ENCODE data around the gene IFT122. TPM values are rescaled to one million over a fixed set of nuclear protein-coding genes. Genes with fewer than 3 reads are reported as not detected.
"Not testable (repeated sequence)": the region's sequence is repeated elsewhere in the genome, so short reads cannot be mapped to it uniquely, and the experiment has no call there.

IFT122 gene
- polyA plus RNA-seq, 2 of the 4 experiments (the other 2 are of a cell fraction) = 15.0 to 17.1 TPM

GRCh38 chr3:129495006-129495639 is 55.1 kb downstream of the IFT122 start:
- DNase-seq (ENCODE audit: low read depth in 1 of 2, low spot score in 1 of 2) (peak in 1 of 2 experiments; percentile 83), FAIRE-seq (peak; percentile 99), ATAC-seq (peak; percentile 75 to 83)
- POLR2A ChIA-PET, H3K4me3 ChIP-seq, H3K9me3 ChIP-seq, CTCF ChIA-PET: not testable (repeated sequence)
- TF ChIP-seq ZNF302 (CRISPR knock-in tag; IDR thresholded peaks at IDR 0.05) (peak; percentile 34; the same call in 1 of the 2 replicates), FOSL2 (IDR thresholded peaks at IDR 0.05) (peak; percentile 23; the same call in 1 of the 2 replicates), FOSL2 (CRISPR knock-in tag; IDR thresholded peaks at IDR 0.05) (peak; percentile 81), JUNB (IDR thresholded peaks at IDR 0.05) (peak; percentile 68), JUN (IDR thresholded peaks at IDR 0.05) (peak in 1 of 2 experiments; percentile 45; a peak in 3 of 5 replicates), MAX (IDR thresholded peaks at IDR 0.05) (peak; percentile 40), EHF (CRISPR knock-in tag; IDR thresholded peaks at IDR 0.05) (peak; percentile 44; the same call in 1 of the 2 replicates), GATA3 (IDR thresholded peaks at IDR 0.05; ENCODE audit: borderline replicate concordance) (peak; percentile 54; the same call in 1 of the 2 replicates), EP300 (IDR thresholded peaks at IDR 0.05) (peak; percentile 29 to 65; a peak in 2 of 5 replicates)
- peaks cover 68% of the 10 kb centered on the region for H3K4me1 ChIP-seq
- H3K4me2 ChIP-seq = peak overlapping the region; percentile 61
- H3K27ac ChIP-seq = peak overlapping the region; percentile 86 to 92
- WGBS (ENCODE audit: missing lambda C conversion rate) = 50% methylated on average over 9 of the region's 10 CpGs

- 86% methylated on average over 2 of the region's 2 CpGs for WGBS (ENCODE audit: missing lambda C conversion rate)
- DNase-seq (ENCODE audit: low read depth in 1 of 2, low spot score in 1 of 2); FAIRE-seq; H3K4me3 ChIP-seq; POLR2A ChIA-PET; ATAC-seq; CTCF ChIA-PET; H3K9me3 ChIP-seq; H3K4me2 ChIP-seq: not testable (repeated sequence)
- H3K27ac ChIP-seq = peak overlapping the region; percentile 84 to 92
- H3K4me1 ChIP-seq = peaks cover 62% of the 10 kb centered on the region
Measured at GRCh38 chr3:129497876-129498275, 57.9 kb downstream of the IFT122 start.

DNA sequence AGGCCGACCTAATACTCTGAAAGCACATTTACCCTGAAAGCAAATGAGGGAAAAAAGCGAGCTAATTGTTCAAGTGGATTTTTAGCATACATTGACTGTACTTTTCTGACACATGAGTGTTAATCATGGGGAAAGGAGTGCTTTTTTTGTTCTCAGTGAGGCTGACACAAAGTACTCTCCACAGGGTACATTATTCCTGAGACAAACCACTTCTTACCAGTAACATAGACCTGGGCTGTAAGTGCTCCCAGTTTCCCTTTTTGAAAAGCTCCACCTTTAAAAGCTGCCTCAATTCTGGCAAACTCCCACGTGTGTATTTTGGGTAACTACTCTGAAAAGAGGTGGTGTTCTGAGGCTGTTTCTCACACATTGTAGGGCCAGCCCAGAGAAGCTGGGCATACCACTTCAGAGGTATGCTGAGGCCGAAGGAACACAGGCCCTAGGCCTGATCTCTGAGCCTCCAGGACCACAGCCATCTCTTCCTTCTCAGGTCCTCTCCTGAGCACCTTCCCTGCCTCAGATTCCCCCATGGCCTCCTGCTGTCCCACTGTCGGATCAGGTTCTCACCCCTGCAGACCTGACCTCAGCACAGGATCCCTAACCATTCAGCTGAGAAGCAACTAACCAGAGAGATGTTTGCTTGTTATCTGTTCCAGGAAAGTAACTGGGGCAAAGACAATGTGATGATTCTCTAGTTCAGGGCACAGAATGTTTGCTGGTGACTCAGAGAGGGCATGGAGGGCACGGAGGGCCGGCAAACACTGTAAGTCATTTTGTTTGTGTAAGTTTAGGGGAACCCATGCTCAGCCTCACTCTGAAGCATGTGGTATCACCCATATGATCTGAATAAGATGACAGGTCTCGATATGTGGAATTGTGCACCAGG is 58.8 kb downstream of the IFT122 start:
- DNase-seq (ENCODE audit: low read depth in 1 of 2, low spot score in 1 of 2); CTCF ChIA-PET; POLR2A ChIA-PET; H3K4me3 ChIP-seq; H3K9me3 ChIP-seq: not testable (repeated sequence)
- 35% methylated on average over 8 of the region's 8 CpGs for WGBS (ENCODE audit: missing lambda C conversion rate)
- H3K4me1 ChIP-seq = peaks cover 61% of the 10 kb centered on the region
- H3K27ac ChIP-seq = peak overlapping the region; percentile 84 to 92
- peak in 1 of 2 experiments; percentile 47; a peak in 3 of 6 replicates for ATAC-seq
- FAIRE-seq = peak; percentile 39
- H3K4me2 ChIP-seq = peak overlapping the region; percentile 62

DNA sequence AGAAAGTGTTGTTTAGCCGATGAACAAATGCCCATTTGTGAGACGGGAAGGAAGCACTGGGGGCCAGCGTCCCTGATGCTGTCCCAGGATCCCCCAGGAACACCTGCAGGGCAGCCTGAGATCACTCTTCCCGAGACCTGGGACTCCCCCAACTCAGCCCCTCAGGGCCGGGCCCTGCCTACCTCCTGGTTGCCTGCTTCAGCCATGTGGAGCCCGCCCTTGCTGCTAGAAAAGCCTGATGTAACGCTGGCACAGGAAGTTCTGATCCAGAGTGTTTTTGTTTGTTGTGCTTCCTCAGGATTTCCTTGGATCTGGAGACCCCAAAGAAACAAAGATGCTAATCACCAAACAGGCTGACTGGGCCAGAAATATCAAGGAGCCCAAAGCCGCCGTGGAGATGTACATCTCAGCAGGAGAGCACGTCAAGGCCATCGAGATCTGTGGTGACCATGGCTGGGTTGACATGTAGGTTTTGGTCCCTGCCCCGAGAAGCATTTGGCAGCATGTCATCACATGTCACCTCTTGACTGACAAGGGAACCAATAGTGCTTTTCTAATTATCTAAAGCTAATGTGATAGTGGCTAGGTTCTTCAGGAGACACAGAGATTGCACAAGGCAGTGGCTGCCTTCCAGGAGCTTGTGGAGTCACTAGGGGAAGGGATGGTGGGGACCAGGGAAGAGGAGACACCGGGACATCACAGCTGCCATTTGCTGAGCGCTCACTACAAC is 59.7 kb downstream of the IFT122 start:
- DNase-seq (ENCODE audit: low read depth in 1 of 2, low spot score in 1 of 2); CTCF ChIA-PET; FAIRE-seq; H3K4me3 ChIP-seq; POLR2A ChIA-PET; ATAC-seq; H3K9me3 ChIP-seq: not testable (repeated sequence)
- peak overlapping the region; percentile 62; the same call in 1 of the 3 replicates for H3K4me2 ChIP-seq
- peak overlapping the region; percentile 84 to 92 for H3K27ac ChIP-seq
- WGBS (ENCODE audit: missing lambda C conversion rate) = 99% methylated on average over 9 of the region's 14 CpGs
- peaks cover 52% of the 10 kb centered on the region for H3K4me1 ChIP-seq

DNA sequence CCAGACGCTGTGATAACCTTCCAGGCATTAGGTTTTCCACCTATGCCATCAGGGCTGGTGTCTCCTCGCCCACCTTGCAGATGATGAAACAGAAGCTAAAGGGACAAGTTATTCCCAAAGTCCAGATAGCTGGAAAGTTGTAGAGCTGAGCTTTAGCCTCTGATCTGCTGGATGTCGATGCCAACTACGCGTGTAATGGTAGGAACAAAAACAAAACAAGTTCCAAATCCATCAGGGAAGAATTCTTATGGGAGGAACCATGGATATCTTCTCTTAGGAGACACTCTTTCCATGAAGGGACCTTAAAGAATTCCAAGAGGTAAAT is 60.3 kb downstream of the IFT122 start:
- ChIA-PET CTCF (no interaction called here), POLR2A (no interaction called here)
- ATAC-seq (no peak), FAIRE-seq (no peak), DNase-seq (ENCODE audit: low read depth in 1 of 2, low spot score in 1 of 2) (no peak)
- Histone ChIP-seq H3K4me2 (no peak overlapping the region), H3K27ac (peak overlapping the region; percentile 84 to 92; a peak in 3 of 6 replicates), H3K9me3 (no peaks in the 10 kb centered on the region), H3K4me1 (peaks cover 50% of the 10 kb centered on the region), H3K4me3 (no peak overlapping the region)
- 96% methylated on average over 5 of the region's 5 CpGs for WGBS (ENCODE audit: missing lambda C conversion rate)
- TF ChIP-seq KDM1A (IDR thresholded peaks at IDR 0.05; ENCODE audit: low read depth) (no peak), TFCP2L1 (CRISPR knock-in tag; IDR thresholded peaks at IDR 0.05) (no peak), TP53 (CRISPR knock-in tag; IDR thresholded peaks at IDR 0.05) (no peak), FOSL2 (IDR thresholded peaks at IDR 0.05) (no peak), FOSL2 (CRISPR knock-in tag; IDR thresholded peaks at IDR 0.05) (no peak), HOXB5 (CRISPR knock-in tag; IDR thresholded peaks at IDR 0.05) (no peak), FOXS1 (CRISPR knock-in tag; IDR thresholded peaks at IDR 0.05) (no peak), ZC3H11A (IDR thresholded peaks at IDR 0.05) (no peak), HEYL (CRISPR knock-in tag; IDR thresholded peaks at IDR 0.05) (no peak), MYC (IDR thresholded peaks at IDR 0.05; ENCODE audit: borderline replicate concordance, low read length) (no peak), CEBPB (IDR thresholded peaks at IDR 0.05) (no peak), HOXB13 (CRISPR knock-in tag; IDR thresholded peaks at IDR 0.05; ENCODE audit: low read depth) (no peak), JUNB (IDR thresholded peaks at IDR 0.05) (no peak), RAD21 (conservative IDR thresholded peaks at IDR 0.05 in 1 of 2, IDR thresholded peaks at IDR 0.05 in 1 of 2) (no peak), ZFP36 (IDR thresholded peaks at IDR 0.05; ENCODE audit: borderline replicate concordance, partially characterized antibody) (no peak)
- TF ChIP-seq, protein P1, sequence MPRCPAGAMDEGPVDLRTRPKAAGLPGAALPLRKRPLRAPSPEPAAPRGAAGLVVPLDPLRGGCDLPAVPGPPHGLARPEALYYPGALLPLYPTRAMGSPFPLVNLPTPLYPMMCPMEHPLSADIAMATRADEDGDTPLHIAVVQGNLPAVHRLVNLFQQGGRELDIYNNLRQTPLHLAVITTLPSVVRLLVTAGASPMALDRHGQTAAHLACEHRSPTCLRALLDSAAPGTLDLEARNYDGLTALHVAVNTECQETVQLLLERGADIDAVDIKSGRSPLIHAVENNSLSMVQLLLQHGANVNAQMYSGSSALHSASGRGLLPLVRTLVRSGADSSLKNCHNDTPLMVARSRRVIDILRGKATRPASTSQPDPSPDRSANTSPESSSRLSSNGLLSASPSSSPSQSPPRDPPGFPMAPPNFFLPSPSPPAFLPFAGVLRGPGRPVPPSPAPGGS (IDR thresholded peaks at IDR 0.05) = no peak
- TF ChIP-seq, protein P2, sequence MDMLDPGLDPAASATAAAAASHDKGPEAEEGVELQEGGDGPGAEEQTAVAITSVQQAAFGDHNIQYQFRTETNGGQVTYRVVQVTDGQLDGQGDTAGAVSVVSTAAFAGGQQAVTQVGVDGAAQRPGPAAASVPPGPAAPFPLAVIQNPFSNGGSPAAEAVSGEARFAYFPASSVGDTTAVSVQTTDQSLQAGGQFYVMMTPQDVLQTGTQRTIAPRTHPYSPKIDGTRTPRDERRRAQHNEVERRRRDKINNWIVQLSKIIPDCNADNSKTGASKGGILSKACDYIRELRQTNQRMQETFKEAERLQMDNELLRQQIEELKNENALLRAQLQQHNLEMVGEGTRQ (IDR thresholded peaks at IDR 0.05) = no peak
